GM19025 (cell line): ENCODE data around the gene ADAMTS10.
"Not testable (repeated sequence)": the region's sequence is repeated elsewhere in the genome, so short reads cannot be mapped to it uniquely, and the experiment has no call there.

ENCODE experiments used
- ATAC-seq: cut with Tn5 transposase; IDR thresholded peaks from one replicate; pipeline ENCODE4 v1.9.1; 2021; ENCODE audit warnings: mild to moderate bottlenecking, low read depth, moderate library complexity; ENCODE audit not compliant: unreplicated experiment

The ADAMTS10 gene

GRCh38 chr19:8629184-8629583, 18.7 kb upstream of the ADAMTS10 start:
- ATAC-seq = no peak

GRCh38 chr19:8626842-8627241, 16.3 kb upstream of the ADAMTS10 start:
- no peak for ATAC-seq

GRCh38 chr19:8622886-8623285, 12.4 kb upstream of the ADAMTS10 start:
- ATAC-seq = not testable (repeated sequence)

- no peak for ATAC-seq
These were observed 8.2 kb upstream of the ADAMTS10 start for GRCh38 chr19:8618751-8619150.

GRCh38 chr19:8617984-8618383, 7.5 kb upstream of the ADAMTS10 start:
- no peak for ATAC-seq

GRCh38 chr19:8617325-8617724, 6.8 kb upstream of the ADAMTS10 start:
- not testable (repeated sequence) for ATAC-seq

- ATAC-seq = no peak
These were observed 6.3 kb upstream of the ADAMTS10 start for GRCh38 chr19:8616861-8617260.

- ATAC-seq = no peak
These were observed 5.5 kb upstream of the ADAMTS10 start for GRCh38 chr19:8615813-8616596.

- no peak for ATAC-seq
These were observed 4.5 kb upstream of the ADAMTS10 start for GRCh38 chr19:8615024-8615423.

GRCh38 chr19:8614455-8614854, 3.9 kb upstream of the ADAMTS10 start:
- no peak for ATAC-seq

GRCh38 chr19:8612807-8613171, 2.3 kb upstream of the ADAMTS10 start:
- ATAC-seq = no peak

GRCh38 chr19:8611877-8612806, 1.6 kb upstream of the ADAMTS10 start:
- ATAC-seq = no peak

- ATAC-seq = no peak
These were observed 919 bp upstream of the ADAMTS10 start for GRCh38 chr19:8611391-8611876.

- no peak for ATAC-seq
These were observed 403 bp upstream of the ADAMTS10 start for GRCh38 chr19:8610936-8611300.

- no peak for ATAC-seq
These were observed 1.1 kb downstream of the ADAMTS10 start for GRCh38 chr19:8609279-8610040.

- no peak for ATAC-seq
These were observed 1.6 kb downstream of the ADAMTS10 start for GRCh38 chr19:8608941-8609278.

- no peak for ATAC-seq
These were observed 3.1 kb downstream of the ADAMTS10 start for GRCh38 chr19:8607386-8607785.

GRCh38 chr19:8605514-8605913, 5.0 kb downstream of the ADAMTS10 start:
- no peak for ATAC-seq

GRCh38 chr19:8601796-8602195, 8.7 kb downstream of the ADAMTS10 start:
- ATAC-seq = no peak

- no peak for ATAC-seq
These were observed 9.7 kb downstream of the ADAMTS10 start for GRCh38 chr19:8600816-8601215.

GRCh38 chr19:8600064-8600463, 10.5 kb downstream of the ADAMTS10 start:
- ATAC-seq = no peak
